ENCODE results near the gene TMEM101. TPM values are rescaled to one million over a fixed set of nuclear protein-coding genes. Genes with fewer than 3 reads are reported as not detected.
A peak's percentile ranks its signal among the peaks of the same experiment; 100 is the strongest.

TMEM101 gene
- total and polyA plus RNA-seq, 2 donors (not counting 1 experiment from before 2014, with no cell fraction given) = 16.3 to 25.3 TPM

- intact Hi-C loops (cut with micrococcal nuclease) = no loop called here
- Histone ChIP-seq H3K79me2 (ENCODE audit: control insufficient read depth, insufficient read depth, low read length) (no peaks in the 10 kb centered on the region), H4K20me1 (ENCODE audit: control insufficient read depth, insufficient read depth, low read length, poor library complexity, severe bottlenecking) (no peaks in the 10 kb centered on the region), H3K9ac (ENCODE audit: low read length) (no peak overlapping the region), H3K4me3 (ENCODE audit: control extremely low read depth in 1 of 5, extremely low read depth in 1 of 5, insufficient read depth in 1 of 5, low read depth in 2 of 5, low read length in 4 of 5) (no peak overlapping the region), H3K27me3 (replicated peaks in 1 of 4; ENCODE audit: control extremely low read depth in 1 of 4, control insufficient read depth in 3 of 4, insufficient read depth in 4 of 4, low read length in 3 of 4) (peaks cover 0 to 46% (median 30%) of the 10 kb centered on the region in 4 experiments), H3K27ac (ENCODE audit: low read length in 2 of 2) (no peak overlapping the region), H3K36me3 (replicated peaks in 1 of 2; ENCODE audit: control extremely low read depth in 1 of 2, control insufficient read depth in 1 of 2, extremely low read depth in 1 of 2, insufficient read depth in 2 of 2, low read length in 1 of 2) (no peaks in the 10 kb centered on the region), H3K4me1 (ENCODE audit: control insufficient read depth in 2 of 2, insufficient read depth in 2 of 2, low read length in 2 of 2) (peaks cover 10 to 11% of the 10 kb centered on the region in 2 donors), H3K4me2 (replicated peaks; ENCODE audit: low read depth, low read length, poor library complexity, severe bottlenecking) (peak overlapping the region; percentile 67), H3K9me3 (ENCODE audit: control extremely low read depth in 1 of 3, control insufficient read depth in 2 of 3, insufficient read depth in 1 of 3, low read length in 2 of 3) (peaks cover 0 to 5% (median 0%) of the 10 kb centered on the region in 3 donors), H2AFZ (ENCODE audit: insufficient read depth, low read depth, low read length, poor library complexity, severe bottlenecking) (no peak overlapping the region)
- Mint-ChIP-seq H3K4me1 (peaks cover 2% of the 10 kb centered on the region), H3K4me3 (peak overlapping the region; percentile 34), H3K27me3 (peaks cover 55% of the 10 kb centered on the region), H3K27ac (no peak overlapping the region), H3K9me3 (ENCODE audit: insufficient read depth) (no peaks in the 10 kb centered on the region)
- 5% methylated on average over 3 of the region's 5 CpGs for WGBS (ENCODE audit: insufficient coverage)
- POLR2A ChIA-PET = no interaction called here
- DNase-seq = no peak
- CTCF ChIA-PET = interaction anchor here (2.5 kb wide), 1 partner anchor 39 kb away, joined by 10 read pairs; no protein-coding TSS in a partner anchor
- no peak for ATAC-seq (ENCODE audit: low read depth)
- TF ChIP-seq EZH2 (IDR thresholded peaks at IDR 0.05; ENCODE audit: borderline replicate concordance, insufficient read depth, low read depth, low read length, poor library complexity, severe bottlenecking) = no peak
- TF ChIP-seq, protein P1, sequence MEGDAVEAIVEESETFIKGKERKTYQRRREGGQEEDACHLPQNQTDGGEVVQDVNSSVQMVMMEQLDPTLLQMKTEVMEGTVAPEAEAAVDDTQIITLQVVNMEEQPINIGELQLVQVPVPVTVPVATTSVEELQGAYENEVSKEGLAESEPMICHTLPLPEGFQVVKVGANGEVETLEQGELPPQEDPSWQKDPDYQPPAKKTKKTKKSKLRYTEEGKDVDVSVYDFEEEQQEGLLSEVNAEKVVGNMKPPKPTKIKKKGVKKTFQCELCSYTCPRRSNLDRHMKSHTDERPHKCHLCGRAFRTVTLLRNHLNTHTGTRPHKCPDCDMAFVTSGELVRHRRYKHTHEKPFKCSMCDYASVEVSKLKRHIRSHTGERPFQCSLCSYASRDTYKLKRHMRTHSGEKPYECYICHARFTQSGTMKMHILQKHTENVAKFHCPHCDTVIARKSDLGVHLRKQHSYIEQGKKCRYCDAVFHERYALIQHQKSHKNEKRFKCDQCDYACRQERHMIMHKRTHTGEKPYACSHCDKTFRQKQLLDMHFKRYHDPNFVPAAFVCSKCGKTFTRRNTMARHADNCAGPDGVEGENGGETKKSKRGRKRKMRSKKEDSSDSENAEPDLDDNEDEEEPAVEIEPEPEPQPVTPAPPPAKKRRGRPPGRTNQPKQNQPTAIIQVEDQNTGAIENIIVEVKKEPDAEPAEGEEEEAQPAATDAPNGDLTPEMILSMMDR (IDR thresholded peaks at IDR 0.05) = no peak
Observed at GRCh38 chr17:43983196-43983514, 31.6 kb downstream of the TMEM101 start.

DNA sequence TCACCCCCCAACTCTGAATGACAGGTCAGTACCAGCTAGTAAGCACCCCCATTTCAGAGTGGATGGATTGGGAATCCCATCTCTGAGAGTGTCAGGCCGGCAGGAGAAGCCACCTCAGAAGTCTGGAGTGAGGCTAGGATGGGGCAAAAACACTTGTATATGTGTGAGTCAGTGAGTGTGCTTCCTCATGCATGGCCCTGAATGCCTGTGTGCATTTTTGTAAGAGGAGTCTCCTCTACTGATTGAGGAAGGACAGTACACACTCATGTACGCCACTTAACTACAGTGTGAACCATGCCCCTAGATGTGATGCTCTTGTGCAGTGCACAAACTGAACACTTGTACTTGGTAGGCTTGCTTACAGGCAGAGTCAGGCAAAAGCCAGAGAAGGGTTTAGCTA, 32.6 kb downstream of the TMEM101 start:
- H3K27ac Mint-ChIP-seq = no peak overlapping the region
- TF ChIP-seq, protein P1 (IDR thresholded peaks at IDR 0.05) = no peak
- H3K4me3 Mint-ChIP-seq = no peak overlapping the region
- Histone ChIP-seq H3K9me3 (ENCODE audit: control extremely low read depth in 1 of 3, control insufficient read depth in 2 of 3, insufficient read depth in 1 of 3, low read length in 2 of 3) (peaks cover 0 to 5% (median 0%) of the 10 kb centered on the region in 3 donors), H3K4me3 (ENCODE audit: control extremely low read depth in 1 of 5, extremely low read depth in 1 of 5, insufficient read depth in 1 of 5, low read depth in 2 of 5, low read length in 4 of 5) (no peak overlapping the region), H3K4me1 (ENCODE audit: control insufficient read depth in 2 of 2, insufficient read depth in 2 of 2, low read length in 2 of 2) (peaks cover 10 to 11% of the 10 kb centered on the region in 2 donors), H3K4me2 (replicated peaks; ENCODE audit: low read depth, low read length, poor library complexity, severe bottlenecking) (no peak overlapping the region), H2AFZ (ENCODE audit: insufficient read depth, low read depth, low read length, poor library complexity, severe bottlenecking) (no peak overlapping the region), H3K36me3 (replicated peaks in 1 of 2; ENCODE audit: control extremely low read depth in 1 of 2, control insufficient read depth in 1 of 2, extremely low read depth in 1 of 2, insufficient read depth in 2 of 2, low read length in 1 of 2) (no peaks in the 10 kb centered on the region), H3K27me3 (replicated peaks in 1 of 4; ENCODE audit: control extremely low read depth in 1 of 4, control insufficient read depth in 3 of 4, insufficient read depth in 4 of 4, low read length in 3 of 4) (peaks cover 0 to 43% (median 28%) of the 10 kb centered on the region in 4 experiments), H3K9ac (ENCODE audit: low read length) (no peak overlapping the region), H3K79me2 (ENCODE audit: control insufficient read depth, insufficient read depth, low read length) (no peaks in the 10 kb centered on the region), H3K27ac (ENCODE audit: low read length in 2 of 2) (no peak overlapping the region), H4K20me1 (ENCODE audit: control insufficient read depth, insufficient read depth, low read length, poor library complexity, severe bottlenecking) (no peaks in the 10 kb centered on the region)
- ATAC-seq (ENCODE audit: low read depth) (no peak), DNase-seq (no peak)
- intact Hi-C loops (cut with micrococcal nuclease) = no loop called here
- no peaks in the 10 kb centered on the region for H3K9me3 Mint-ChIP-seq (ENCODE audit: insufficient read depth)
- ChIA-PET CTCF (interaction anchor here (2.5 kb wide), 1 partner anchor 38 kb away, joined by 10 read pairs; no protein-coding TSS in a partner anchor), POLR2A (no interaction called here)
- H3K27me3 Mint-ChIP-seq = peaks cover 49% of the 10 kb centered on the region
- peaks cover 2% of the 10 kb centered on the region for H3K4me1 Mint-ChIP-seq
- WGBS (ENCODE audit: insufficient coverage) = 80% methylated on average over 1 of the region's 2 CpGs

Data from B cell (primary cell).